GM21825 (cell line): ENCODE data around the gene SUGT1.
"Not testable (repeated sequence)": the region's sequence is repeated elsewhere in the genome, so short reads cannot be mapped to it uniquely, and the experiment has no call there.

Source experiments
- ATAC-seq: cut with Tn5 transposase; IDR thresholded peaks from one replicate; pipeline ENCODE4 v1.9.1; 2021; ENCODE audit warnings: mild to moderate bottlenecking, moderate library complexity; ENCODE audit not compliant: unreplicated experiment

The SUGT1 gene

GRCh38 chr13:52665325-52665724 lies 12.7 kb downstream of the SUGT1 start:
- ATAC-seq = no peak

- ATAC-seq = no peak
Observed at GRCh38 chr13:52669677-52670076, 17.0 kb downstream of the SUGT1 start.

GRCh38 chr13:52670726-52671125 lies 18.1 kb downstream of the SUGT1 start:
- no peak for ATAC-seq

GRCh38 chr13:52673465-52673864 lies 20.8 kb downstream of the SUGT1 start:
- ATAC-seq = no peak

GRCh38 chr13:52677823-52678222 lies 25.2 kb downstream of the SUGT1 start:
- ATAC-seq = no peak

- ATAC-seq = not testable (repeated sequence)
Observed at GRCh38 chr13:52685806-52686205, 33.2 kb downstream of the SUGT1 start.

GRCh38 chr13:52686376-52686775 lies 33.7 kb downstream of the SUGT1 start:
- no peak for ATAC-seq

GRCh38 chr13:52695856-52696255 lies 43.2 kb downstream of the SUGT1 start:
- no peak for ATAC-seq

- no peak for ATAC-seq
Observed at GRCh38 chr13:52696566-52696965, 43.9 kb downstream of the SUGT1 start.

- no peak for ATAC-seq
Observed at GRCh38 chr13:52701728-52702465, 49.3 kb downstream of the SUGT1 start.

GRCh38 chr13:52703482-52703881 lies 50.8 kb downstream of the SUGT1 start:
- no peak for ATAC-seq

GRCh38 chr13:52706081-52706480 lies 53.4 kb downstream of the SUGT1 start:
- no peak for ATAC-seq

GRCh38 chr13:52707375-52707774 lies 54.7 kb downstream of the SUGT1 start:
- no peak for ATAC-seq

- ATAC-seq = not testable (repeated sequence)
Observed at GRCh38 chr13:52708266-52708665, 55.6 kb downstream of the SUGT1 start.

- no peak for ATAC-seq
Observed at GRCh38 chr13:52711286-52711685, 58.6 kb downstream of the SUGT1 start.

- no peak for ATAC-seq
Observed at GRCh38 chr13:52712385-52712784, 59.7 kb downstream of the SUGT1 start.

- no peak for ATAC-seq
Observed at GRCh38 chr13:52713894-52714293, 61.3 kb downstream of the SUGT1 start.

- not testable (repeated sequence) for ATAC-seq
Observed at GRCh38 chr13:52720904-52721303, 68.3 kb downstream of the SUGT1 start.

- ATAC-seq = not testable (repeated sequence)
Observed at GRCh38 chr13:52721356-52721755, 68.7 kb downstream of the SUGT1 start.

- no peak for ATAC-seq
Observed at GRCh38 chr13:52723181-52723580, 70.5 kb downstream of the SUGT1 start.

GRCh38 chr13:52725302-52725701 lies 72.7 kb downstream of the SUGT1 start:
- ATAC-seq = no peak

- ATAC-seq = no peak
Observed at GRCh38 chr13:52726258-52726657, 73.6 kb downstream of the SUGT1 start.

- no peak for ATAC-seq
Observed at GRCh38 chr13:52734075-52734623, 81.5 kb downstream of the SUGT1 start.
